ENCODE results near the gene ATP10D.
"Not testable (repeated sequence)": the region's sequence is repeated elsewhere in the genome, so short reads cannot be mapped to it uniquely, and the experiment has no call there.

The ATP10D gene

DNA sequence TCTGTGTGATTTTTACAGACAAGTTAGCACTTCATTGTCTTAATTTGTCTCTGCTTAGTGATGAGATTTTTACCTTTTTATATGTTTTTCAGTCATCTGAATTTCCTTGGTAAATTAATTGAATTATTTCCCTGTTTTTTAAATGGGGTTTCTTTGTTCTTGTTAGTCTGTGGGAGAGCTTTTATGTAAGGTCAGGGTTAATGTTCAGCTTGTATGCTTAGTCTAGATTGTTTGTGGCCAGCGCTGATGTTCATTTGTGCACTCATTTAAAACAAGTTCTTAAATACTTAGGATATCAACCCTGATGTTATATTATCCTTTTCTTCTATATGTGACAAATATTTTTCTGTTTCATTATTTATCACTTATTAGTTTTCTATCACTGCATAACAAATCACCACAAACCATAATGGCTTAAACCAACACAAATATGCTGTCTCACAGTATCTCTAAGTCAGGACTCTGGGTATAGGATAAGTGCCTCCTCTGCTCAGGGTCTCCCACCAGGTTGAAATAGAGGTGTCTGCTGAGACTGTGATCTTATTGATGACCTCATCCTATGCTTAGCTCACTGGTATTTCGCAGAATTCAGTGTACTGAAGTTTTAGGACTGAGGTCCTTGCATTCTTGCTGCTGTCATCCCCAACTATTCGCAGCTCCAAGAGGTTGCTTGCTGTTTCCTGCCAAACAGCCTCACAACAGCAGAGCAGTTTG lies 53.2 kb downstream of the ATP10D start:
- no peak for DNase-seq

- no peak for DNase-seq
Observed at GRCh38 chr4:47538825-47539154, 53.7 kb downstream of the ATP10D start.

DNA sequence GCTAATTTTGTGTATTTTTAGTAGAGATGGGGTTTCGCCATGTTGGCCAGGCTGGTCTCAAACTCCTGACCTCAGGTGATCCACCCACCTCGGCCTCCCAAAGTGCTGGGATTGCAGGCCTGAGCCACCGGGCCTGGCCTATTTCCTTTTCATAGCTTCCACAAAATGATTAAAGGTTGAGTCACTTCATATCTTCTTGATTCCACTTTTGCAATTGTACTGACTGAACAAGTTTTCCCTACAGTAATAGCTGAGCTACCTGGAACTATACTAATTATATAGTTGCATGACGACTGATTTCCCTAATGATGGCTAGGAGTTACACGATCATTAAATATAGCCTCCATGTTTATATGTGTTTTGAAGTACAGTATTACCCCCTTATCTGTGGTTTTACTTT lies 57.6 kb downstream of the ATP10D start:
- not testable (repeated sequence) for DNase-seq

DNA sequence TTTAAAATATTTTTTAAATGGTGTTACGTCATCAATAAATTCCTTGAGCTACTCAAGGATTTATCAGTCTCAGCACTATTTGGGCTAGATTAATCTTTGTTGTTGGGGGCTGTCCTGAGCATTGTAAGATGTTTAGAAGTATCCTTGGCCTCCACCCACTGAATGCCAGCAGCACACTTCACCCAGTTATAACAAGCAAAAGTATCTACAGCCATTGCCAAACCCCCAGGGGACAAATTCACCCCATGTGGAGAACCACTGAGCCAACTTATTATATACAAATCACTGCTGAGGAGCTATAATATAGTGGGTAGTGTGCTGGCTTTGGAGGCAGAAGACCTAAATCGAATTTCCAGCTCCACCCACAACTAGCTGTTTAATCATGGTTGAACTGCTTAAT lies 58.3 kb downstream of the ATP10D start:
- DNase-seq: no peak

DNA sequence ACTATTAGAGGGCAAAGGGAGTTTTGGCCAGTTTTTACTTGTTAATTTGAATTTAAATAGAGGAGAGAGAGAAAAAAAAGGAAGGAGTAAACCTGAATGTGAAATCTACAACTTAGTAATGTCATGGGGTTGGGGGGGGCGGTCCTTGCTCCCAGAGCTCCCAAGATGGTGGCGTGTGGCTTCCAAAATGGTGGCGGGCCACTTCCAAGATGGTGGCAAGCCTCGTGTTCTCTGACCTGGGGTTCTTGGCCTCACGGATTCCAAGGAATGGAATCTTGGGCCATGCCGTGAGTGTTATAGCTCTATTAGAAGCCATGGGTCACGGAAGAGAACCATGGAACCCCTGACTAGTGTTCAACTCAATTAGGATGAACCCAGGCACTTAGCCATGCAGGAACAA lies 65.3 kb downstream of the ATP10D start:
- DNase-seq: not testable (repeated sequence)

- DNase-seq: no peak
Observed at GRCh38 chr4:47550899-47551548, 65.9 kb downstream of the ATP10D start.

DNA sequence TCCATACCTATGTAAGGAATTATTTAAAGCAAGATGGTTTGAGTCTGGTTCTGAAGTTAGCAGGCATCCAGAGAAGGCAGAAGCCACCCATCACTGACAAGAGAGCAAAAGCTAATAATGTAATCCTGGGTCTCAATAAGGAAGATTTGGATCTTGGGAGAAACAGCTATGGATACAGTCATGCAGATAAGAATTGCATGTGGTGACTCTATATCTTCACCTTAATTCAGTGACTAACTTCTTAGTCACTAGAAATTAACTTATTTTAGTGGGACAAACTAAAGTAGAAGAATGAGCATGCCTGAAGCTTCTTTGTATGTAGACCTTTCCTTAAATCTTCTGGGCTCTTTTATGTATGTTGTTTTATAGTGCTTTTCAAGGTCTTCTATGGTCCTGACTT lies 66.6 kb downstream of the ATP10D start:
- no peak for DNase-seq

DNA sequence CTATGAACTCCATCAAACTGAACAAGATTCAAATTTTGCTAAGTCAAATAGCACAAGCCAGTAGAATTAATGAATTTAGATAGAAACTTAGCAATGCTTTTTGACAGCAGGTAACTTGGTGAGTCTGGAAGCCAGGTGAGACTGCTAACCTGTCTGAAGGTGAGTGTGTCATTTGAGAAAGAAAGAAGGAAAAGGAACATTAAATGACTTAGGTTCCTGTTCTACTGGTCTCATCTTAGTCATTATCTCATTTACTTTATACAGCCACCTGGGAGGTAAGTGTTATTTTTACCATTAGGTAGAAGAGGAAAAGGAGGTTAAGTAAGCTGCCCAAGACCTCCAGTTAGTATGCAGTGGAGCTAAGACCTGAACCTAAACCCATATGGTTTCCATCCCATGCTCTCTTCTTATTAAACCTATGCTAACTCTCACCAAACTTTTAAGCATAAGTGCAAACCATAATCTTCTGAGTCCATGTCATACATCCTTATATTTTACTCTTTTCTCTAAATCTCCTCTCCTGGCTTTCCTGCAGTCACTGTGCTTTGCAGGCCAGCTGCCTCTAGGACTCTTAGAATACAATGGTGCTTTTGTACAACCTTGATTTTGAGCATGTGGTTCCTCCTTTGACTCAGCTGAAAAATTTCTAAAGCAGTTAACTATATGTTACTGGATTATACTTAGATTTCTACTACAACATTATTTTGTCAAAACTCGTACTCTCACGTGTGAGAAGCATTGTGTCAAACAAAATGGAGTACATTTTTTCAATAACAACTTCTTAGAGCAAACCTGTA lies 68.5 kb downstream of the ATP10D start:
- no peak for DNase-seq

DNA sequence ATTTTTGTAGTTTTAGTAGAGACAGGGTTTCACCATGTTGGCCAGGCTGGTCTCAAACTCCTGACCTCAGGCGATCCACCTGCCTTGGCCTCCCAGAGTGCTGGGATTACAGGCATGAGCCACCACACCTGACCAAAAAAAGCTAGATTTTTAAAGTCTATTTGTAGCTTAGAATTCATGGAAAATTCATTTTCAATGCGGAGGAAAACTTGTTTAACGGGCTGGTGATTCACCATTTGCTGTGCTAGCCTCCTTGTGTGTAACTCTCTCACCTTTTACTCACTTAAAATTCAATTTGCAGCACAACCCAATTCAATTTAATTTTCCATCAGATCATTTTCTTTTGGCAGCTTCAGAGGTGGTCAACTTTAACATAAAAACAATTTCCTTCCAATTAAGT lies 70.8 kb downstream of the ATP10D start:
- DNase-seq: not testable (repeated sequence)

DNA sequence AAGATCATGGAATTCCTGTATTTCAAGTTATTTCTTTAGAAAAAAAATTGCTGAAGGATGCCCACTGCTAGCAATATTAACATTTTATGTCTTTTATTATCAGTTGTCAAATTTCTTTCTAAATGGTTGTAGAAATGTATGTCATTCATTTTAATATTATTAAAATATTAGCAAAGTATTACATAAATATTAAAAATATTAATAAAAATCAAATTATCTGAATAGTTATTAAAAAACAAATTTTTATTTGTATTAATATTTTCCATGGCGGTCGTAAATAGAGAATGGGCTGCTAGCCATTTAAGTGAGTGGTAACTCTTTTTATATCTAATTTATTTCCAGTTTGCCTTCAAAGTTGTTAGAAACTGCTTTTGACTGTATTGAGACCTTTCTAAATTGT lies 72.2 kb downstream of the ATP10D start:
- no peak for DNase-seq

GRCh38 chr4:47560682-47561081 lies 75.6 kb downstream of the ATP10D start:
- DNase-seq: no peak

DNA sequence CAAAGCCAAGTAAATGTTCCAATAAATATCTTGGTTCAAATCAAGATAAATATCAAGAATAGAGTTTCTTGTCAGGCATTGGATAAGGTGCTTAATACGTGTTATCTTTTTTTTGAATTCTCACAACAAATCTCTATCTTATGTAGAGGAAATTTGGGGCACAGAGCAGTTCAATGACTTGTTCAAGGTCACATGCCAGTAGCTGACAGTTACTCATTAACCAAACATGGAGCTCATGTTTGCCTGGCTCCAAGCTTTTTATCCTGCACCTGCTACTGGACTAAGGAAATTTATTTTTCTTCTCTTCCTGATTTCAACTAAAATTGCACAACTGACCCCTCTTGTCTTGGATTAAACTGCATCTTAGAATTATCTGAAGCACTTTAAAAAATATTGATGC lies 76.3 kb downstream of the ATP10D start:
- DNase-seq: no peak

- no peak for DNase-seq
Observed at GRCh38 chr4:47562297-47562696, 77.2 kb downstream of the ATP10D start.

DNA sequence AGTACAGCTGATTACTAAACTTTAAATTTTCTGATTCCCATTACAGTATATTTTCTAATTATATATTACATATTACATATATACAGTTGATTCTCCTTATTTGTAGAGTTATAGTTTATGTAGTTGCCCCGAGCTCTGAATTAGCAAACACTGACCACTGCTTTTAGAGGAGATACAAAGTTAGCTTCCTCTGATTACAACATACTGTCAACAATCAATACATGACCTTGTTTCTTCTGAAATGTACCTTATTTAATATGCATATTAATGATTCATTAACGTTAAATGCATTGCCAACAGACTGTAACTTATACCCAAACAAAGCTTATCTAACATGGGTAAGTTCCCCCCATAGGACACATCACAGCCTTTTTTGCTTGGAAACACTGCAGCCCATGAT lies 81.5 kb downstream of the ATP10D start:
- DNase-seq: no peak

DNA sequence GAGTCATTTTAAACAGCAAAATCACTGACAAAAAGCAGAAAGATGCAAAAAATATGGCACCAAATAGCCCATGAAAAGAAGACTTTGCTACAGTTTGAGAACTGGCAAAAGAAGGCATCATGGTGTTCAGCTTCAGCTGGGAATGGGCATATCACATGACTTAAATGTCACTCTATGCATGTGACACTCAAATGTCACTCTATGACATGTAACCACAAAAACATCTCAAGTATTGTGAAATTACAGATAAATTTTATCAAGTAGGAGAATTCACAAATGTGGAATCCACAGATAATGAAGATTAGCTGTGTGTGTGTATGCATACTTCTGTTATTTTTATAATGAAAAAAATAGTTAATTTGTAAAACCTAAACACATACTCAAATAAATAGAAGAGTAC lies 81.9 kb downstream of the ATP10D start:
- DNase-seq: no peak

DNA sequence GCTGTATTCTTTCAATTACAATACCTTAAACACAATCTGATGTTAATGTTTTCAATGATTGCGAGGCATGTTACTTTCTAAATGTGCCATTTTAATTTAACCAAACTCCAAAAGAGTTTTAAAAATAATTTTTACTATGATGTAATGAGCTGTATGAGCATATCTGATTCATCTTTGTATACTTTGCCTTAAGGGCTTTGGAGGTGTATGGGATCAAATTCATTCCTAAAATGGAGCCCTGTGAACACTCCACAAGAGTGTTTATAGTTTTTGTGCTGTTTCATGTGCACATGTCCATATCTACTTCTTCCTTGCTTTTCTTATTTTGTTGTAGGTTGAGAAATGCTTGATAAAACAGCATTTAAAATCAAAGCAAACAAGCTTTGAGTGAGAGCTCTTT lies 82.4 kb downstream of the ATP10D start:
- DNase-seq: no peak

DNA sequence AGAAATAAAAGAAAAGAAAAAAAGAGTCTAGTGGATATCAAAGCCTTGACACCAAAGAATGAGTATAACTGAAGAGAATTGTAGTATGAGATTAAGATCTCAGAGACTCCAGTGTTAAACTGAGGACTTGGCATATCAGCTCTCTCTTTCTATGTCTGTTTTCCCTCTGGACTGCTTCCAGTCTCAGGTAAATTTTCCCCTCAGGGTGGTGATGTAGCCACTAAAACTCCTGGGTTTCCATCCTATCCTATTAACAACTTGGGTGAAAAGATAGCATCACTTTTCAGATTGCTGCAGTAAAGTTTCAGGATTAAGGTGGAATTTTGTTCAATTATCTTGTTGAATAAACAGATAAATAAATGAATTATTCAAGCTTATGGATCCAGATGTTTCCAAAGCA lies 85.7 kb downstream of the ATP10D start:
- no peak for DNase-seq

- DNase-seq: no peak
Observed at GRCh38 chr4:47572981-47573380, 87.9 kb downstream of the ATP10D start.

DNA sequence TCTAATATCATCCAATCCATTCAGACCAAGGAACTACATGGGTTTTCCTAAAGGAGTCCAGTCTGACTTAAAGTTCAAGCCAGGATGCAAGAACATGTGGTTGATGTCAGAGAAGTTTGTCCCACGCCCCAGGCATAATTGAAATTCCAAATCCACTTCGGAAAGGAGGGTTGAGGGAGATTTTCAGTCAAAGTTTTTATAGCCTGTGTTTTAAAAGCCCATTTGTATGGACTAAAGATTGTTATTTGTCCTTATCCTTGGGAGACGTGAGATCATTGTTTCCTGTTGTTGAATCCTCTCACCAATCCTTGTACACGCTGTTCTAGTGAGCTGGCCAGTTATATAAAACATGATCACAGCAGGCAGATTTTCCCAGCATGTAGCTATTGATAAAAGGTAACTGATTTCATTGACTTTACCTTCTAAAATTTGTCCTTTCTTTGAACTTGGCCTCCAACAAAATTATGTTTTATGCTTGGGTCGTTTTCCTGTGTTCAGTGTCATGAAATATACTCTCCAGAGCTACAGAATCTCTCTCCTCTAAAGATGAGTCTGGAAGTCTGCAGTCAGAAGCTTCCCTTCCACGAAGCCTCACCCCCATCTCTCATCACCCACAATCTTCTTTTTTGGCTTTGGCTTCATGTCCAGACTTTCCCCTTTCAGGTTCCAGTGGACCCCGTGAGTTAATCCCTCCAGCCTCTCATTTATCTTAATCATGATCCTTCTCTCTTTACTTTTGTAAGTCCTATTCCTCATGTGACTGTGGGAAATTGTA lies 92.9 kb downstream of the ATP10D start:
- no peak for DNase-seq

- DNase-seq: no peak
Observed at GRCh38 chr4:47579235-47579634, 94.2 kb downstream of the ATP10D start.

DNA sequence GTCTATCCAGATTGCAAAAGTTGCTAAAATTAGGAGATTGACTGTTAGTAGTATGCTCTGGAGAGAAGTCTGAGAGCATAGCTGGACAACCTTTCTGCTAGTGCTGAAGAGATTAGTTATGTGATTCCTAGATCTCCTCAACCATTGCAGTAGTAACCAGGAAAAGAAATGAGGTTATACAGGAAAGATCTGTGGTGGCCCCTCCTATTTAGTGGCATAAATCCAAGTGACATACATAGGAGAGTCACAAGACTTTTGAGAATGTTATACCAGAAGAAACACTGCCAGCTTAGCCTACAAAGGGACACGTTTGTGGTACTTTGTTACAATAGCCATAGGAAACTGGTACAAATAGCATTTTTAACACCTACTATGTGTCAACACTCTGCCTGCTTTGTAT lies 105.2 kb downstream of the ATP10D start:
- DNase-seq: no peak

DNA sequence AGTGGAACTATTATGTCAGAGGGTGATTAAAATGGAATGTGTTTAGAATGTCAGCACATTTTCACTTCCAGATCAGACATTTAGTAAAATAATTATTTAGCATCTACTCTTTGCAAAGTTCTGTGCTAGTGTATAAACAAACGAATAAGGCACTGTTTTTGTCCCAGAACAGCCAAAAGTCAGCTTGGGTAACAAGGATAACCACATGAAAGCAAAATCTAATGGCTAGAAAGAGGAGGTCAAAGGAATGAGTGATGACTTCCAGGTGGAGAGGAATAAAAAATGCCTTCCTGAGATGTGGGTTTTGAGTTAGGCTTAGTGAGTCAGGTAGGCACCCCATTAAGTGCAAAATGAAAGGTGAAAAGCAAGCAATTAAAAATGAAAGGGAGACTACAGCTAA lies 112.6 kb downstream of the ATP10D start:
- DNase-seq: no peak

- DNase-seq: no peak
Observed at GRCh38 chr4:47598320-47598719, 113.2 kb downstream of the ATP10D start.

DNA sequence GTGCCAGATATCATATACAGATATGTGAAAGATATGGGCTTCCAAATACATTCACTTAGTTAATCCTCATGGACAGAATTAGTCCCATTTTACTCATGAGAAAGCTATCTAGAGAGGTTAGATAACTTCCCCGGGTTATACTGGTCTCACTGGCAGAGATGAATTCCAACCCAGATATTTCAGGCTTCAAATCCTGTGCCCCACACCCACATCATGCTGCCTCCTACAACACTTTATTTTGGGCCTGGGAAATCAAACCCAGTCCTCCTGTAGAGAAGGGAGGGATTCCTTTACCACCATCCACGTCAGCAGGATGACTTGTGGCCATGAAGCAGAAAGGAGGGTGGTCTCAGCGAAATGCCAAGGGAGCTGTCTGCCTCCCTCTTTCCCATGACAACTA lies 113.8 kb downstream of the ATP10D start:
- no peak for DNase-seq

All from NCI-H774 (cell line).